ENCODE measurements around the gene NRBF2.
A peak's percentile ranks its signal among the peaks of the same experiment; 100 is the strongest.

DNA sequence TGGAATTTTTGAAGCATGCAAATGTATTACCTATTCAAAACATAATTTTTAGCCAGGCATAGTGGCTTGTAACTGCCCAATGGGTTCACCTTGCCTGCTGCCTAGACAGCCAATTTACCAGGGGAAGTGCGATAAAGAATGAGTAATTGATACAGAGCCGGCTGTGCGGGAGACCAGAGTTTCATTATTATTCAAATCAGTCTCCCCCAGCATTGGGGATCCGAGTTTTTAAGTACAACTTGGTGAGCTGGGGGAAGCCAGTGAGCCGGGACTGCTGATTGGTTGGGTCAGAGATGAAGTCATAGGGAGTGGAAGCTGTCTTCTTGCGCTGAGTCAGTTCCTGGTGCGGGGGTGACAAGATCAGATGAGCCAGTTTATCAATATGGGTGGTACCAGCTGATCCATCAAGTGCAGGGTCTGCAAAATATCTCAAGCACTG lies 29.1 kb upstream of the NRBF2 start:
- TF ChIP-seq CBX8 (IDR thresholded peaks at IDR 0.05; ENCODE audit: borderline replicate concordance, extremely low read depth, low read depth, low read length, poor library complexity, severe bottlenecking): no peak
- TF ChIP-seq, protein P1, sequence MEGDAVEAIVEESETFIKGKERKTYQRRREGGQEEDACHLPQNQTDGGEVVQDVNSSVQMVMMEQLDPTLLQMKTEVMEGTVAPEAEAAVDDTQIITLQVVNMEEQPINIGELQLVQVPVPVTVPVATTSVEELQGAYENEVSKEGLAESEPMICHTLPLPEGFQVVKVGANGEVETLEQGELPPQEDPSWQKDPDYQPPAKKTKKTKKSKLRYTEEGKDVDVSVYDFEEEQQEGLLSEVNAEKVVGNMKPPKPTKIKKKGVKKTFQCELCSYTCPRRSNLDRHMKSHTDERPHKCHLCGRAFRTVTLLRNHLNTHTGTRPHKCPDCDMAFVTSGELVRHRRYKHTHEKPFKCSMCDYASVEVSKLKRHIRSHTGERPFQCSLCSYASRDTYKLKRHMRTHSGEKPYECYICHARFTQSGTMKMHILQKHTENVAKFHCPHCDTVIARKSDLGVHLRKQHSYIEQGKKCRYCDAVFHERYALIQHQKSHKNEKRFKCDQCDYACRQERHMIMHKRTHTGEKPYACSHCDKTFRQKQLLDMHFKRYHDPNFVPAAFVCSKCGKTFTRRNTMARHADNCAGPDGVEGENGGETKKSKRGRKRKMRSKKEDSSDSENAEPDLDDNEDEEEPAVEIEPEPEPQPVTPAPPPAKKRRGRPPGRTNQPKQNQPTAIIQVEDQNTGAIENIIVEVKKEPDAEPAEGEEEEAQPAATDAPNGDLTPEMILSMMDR (IDR thresholded peaks at IDR 0.05 in 2 of 3, conservative IDR thresholded peaks at IDR 0.05 in 1 of 3; ENCODE audit: insufficient read depth in 2 of 3, low read depth in 1 of 3, low read length in 3 of 3): no peak
- TF ChIP-seq, protein P2, sequence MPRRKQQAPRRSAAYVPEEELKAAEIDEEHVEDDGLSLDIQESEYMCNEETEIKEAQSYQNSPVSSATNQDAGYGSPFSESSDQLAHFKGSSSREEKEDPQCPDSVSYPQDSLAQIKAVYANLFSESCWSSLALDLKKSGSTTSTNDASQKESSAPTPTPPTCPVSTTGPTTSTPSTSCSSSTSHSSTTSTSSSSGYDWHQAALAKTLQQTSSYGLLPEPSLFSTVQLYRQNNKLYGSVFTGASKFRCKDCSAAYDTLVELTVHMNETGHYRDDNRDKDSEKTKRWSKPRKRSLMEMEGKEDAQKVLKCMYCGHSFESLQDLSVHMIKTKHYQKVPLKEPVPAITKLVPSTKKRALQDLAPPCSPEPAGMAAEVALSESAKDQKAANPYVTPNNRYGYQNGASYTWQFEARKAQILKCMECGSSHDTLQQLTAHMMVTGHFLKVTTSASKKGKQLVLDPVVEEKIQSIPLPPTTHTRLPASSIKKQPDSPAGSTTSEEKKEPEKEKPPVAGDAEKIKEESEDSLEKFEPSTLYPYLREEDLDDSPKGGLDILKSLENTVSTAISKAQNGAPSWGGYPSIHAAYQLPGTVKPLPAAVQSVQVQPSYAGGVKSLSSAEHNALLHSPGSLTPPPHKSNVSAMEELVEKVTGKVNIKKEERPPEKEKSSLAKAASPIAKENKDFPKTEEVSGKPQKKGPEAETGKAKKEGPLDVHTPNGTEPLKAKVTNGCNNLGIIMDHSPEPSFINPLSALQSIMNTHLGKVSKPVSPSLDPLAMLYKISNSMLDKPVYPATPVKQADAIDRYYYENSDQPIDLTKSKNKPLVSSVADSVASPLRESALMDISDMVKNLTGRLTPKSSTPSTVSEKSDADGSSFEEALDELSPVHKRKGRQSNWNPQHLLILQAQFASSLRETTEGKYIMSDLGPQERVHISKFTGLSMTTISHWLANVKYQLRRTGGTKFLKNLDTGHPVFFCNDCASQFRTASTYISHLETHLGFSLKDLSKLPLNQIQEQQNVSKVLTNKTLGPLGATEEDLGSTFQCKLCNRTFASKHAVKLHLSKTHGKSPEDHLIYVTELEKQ (CRISPR knock-in tag; IDR thresholded peaks at IDR 0.05): no peak
- TF ChIP-seq, protein P3, sequence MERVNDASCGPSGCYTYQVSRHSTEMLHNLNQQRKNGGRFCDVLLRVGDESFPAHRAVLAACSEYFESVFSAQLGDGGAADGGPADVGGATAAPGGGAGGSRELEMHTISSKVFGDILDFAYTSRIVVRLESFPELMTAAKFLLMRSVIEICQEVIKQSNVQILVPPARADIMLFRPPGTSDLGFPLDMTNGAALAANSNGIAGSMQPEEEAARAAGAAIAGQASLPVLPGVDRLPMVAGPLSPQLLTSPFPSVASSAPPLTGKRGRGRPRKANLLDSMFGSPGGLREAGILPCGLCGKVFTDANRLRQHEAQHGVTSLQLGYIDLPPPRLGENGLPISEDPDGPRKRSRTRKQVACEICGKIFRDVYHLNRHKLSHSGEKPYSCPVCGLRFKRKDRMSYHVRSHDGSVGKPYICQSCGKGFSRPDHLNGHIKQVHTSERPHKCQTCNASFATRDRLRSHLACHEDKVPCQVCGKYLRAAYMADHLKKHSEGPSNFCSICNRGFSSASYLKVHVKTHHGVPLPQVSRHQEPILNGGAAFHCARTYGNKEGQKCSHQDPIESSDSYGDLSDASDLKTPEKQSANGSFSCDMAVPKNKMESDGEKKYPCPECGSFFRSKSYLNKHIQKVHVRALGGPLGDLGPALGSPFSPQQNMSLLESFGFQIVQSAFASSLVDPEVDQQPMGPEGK (CRISPR knock-in tag; IDR thresholded peaks at IDR 0.05; ENCODE audit: borderline replicate concordance): no peak
- TF ChIP-seq, protein P4, sequence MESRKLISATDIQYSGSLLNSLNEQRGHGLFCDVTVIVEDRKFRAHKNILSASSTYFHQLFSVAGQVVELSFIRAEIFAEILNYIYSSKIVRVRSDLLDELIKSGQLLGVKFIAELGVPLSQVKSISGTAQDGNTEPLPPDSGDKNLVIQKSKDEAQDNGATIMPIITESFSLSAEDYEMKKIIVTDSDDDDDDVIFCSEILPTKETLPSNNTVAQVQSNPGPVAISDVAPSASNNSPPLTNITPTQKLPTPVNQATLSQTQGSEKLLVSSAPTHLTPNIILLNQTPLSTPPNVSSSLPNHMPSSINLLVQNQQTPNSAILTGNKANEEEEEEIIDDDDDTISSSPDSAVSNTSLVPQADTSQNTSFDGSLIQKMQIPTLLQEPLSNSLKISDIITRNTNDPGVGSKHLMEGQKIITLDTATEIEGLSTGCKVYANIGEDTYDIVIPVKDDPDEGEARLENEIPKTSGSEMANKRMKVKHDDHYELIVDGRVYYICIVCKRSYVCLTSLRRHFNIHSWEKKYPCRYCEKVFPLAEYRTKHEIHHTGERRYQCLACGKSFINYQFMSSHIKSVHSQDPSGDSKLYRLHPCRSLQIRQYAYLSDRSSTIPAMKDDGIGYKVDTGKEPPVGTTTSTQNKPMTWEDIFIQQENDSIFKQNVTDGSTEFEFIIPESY (CRISPR knock-in tag; IDR thresholded peaks at IDR 0.05): no peak
- TF ChIP-seq POLR2A (conservative IDR thresholded peaks at IDR 0.05): no peak
- TF ChIP-seq KDM4B (IDR thresholded peaks at IDR 0.05; ENCODE audit: borderline replicate concordance in 2 of 2, low read depth in 1 of 2): no peak
- no peak for TF ChIP-seq POLR2AphosphoS5 (IDR thresholded peaks at IDR 0.05; ENCODE audit: control insufficient read depth, insufficient read depth, low read depth, low read length)
- no peak for TF ChIP-seq ZZZ3 (IDR thresholded peaks at IDR 0.05)
- TF ChIP-seq ZNF282 (CRISPR knock-in tag; IDR thresholded peaks at IDR 0.05): no peak
- TF ChIP-seq, protein P5, sequence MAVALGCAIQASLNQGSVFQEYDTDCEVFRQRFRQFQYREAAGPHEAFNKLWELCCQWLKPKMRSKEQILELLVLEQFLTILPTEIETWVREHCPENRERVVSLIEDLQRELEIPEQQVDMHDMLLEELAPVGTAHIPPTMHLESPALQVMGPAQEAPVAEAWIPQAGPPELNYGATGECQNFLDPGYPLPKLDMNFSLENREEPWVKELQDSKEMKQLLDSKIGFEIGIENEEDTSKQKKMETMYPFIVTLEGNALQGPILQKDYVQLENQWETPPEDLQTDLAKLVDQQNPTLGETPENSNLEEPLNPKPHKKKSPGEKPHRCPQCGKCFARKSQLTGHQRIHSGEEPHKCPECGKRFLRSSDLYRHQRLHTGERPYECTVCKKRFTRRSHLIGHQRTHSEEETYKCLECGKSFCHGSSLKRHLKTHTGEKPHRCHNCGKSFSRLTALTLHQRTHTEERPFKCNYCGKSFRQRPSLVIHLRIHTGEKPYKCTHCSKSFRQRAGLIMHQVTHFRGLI (CRISPR knock-in tag; IDR thresholded peaks at IDR 0.05): no peak
- TF ChIP-seq, protein P6, sequence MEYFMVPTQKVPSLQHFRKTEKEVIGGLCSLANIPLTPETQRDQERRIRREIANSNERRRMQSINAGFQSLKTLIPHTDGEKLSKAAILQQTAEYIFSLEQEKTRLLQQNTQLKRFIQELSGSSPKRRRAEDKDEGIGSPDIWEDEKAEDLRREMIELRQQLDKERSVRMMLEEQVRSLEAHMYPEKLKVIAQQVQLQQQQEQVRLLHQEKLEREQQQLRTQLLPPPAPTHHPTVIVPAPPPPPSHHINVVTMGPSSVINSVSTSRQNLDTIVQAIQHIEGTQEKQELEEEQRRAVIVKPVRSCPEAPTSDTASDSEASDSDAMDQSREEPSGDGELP (CRISPR knock-in tag; IDR thresholded peaks at IDR 0.05; ENCODE audit: borderline replicate concordance): peak; percentile 84
